ENCODE measurements around the gene PDE4D.

Gene PDE4D

DNA sequence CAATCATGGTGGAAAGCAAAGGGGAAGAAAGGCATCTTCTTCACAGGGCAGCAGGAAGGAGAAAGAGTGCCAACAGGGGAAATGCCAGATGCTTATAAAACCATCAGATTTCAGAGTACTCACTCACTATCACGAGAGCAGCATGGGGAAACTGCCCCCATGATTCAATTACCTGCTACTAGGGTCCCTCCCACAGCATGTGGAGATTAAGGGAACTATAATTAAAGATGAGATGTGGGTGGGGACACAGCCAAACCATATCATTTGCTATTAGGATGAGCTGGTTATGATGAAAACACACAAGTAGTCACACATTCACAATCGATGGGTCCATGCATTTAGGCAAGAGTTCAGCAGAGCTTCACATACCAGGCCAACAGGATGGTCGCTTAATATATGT is 469.0 kb downstream of the PDE4D start:
- TF ChIP-seq RARB (CRISPR knock-in tag; IDR thresholded peaks at IDR 0.05), result no peak
- TF ChIP-seq, protein P1, sequence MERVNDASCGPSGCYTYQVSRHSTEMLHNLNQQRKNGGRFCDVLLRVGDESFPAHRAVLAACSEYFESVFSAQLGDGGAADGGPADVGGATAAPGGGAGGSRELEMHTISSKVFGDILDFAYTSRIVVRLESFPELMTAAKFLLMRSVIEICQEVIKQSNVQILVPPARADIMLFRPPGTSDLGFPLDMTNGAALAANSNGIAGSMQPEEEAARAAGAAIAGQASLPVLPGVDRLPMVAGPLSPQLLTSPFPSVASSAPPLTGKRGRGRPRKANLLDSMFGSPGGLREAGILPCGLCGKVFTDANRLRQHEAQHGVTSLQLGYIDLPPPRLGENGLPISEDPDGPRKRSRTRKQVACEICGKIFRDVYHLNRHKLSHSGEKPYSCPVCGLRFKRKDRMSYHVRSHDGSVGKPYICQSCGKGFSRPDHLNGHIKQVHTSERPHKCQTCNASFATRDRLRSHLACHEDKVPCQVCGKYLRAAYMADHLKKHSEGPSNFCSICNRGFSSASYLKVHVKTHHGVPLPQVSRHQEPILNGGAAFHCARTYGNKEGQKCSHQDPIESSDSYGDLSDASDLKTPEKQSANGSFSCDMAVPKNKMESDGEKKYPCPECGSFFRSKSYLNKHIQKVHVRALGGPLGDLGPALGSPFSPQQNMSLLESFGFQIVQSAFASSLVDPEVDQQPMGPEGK (CRISPR knock-in tag; IDR thresholded peaks at IDR 0.05; ENCODE audit: borderline replicate concordance), result no peak
- no peak for ATAC-seq

DNA sequence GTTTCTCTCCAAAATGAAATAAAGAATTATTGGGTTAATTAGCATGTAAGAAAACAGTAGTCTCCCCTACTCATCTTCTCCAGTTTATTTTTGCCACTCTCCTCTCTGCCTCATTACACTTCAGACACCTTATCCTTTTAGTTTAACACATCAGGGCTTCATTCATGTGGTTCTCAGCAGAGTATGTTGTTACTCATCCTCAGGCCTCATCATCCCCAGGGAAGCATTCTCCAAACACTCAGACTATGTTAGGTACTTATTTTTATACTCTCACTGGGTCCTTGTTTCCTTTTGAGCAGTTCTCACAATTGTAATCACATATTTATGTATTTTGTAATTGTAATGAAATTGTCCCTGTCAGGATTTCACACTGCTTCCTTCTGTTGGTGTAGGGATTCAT is 470.5 kb downstream of the PDE4D start:
- ATAC-seq, result no peak
- TF ChIP-seq, protein P2, sequence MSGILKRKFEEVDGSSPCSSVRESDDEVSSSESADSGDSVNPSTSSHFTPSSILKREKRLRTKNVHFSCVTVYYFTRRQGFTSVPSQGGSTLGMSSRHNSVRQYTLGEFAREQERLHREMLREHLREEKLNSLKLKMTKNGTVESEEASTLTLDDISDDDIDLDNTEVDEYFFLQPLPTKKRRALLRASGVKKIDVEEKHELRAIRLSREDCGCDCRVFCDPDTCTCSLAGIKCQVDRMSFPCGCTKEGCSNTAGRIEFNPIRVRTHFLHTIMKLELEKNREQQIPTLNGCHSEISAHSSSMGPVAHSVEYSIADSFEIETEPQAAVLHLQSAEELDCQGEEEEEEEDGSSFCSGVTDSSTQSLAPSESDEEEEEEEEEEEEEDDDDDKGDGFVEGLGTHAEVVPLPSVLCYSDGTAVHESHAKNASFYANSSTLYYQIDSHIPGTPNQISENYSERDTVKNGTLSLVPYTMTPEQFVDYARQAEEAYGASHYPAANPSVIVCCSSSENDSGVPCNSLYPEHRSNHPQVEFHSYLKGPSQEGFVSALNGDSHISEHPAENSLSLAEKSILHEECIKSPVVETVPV (CRISPR knock-in tag; IDR thresholded peaks at IDR 0.05), result no peak

DNA sequence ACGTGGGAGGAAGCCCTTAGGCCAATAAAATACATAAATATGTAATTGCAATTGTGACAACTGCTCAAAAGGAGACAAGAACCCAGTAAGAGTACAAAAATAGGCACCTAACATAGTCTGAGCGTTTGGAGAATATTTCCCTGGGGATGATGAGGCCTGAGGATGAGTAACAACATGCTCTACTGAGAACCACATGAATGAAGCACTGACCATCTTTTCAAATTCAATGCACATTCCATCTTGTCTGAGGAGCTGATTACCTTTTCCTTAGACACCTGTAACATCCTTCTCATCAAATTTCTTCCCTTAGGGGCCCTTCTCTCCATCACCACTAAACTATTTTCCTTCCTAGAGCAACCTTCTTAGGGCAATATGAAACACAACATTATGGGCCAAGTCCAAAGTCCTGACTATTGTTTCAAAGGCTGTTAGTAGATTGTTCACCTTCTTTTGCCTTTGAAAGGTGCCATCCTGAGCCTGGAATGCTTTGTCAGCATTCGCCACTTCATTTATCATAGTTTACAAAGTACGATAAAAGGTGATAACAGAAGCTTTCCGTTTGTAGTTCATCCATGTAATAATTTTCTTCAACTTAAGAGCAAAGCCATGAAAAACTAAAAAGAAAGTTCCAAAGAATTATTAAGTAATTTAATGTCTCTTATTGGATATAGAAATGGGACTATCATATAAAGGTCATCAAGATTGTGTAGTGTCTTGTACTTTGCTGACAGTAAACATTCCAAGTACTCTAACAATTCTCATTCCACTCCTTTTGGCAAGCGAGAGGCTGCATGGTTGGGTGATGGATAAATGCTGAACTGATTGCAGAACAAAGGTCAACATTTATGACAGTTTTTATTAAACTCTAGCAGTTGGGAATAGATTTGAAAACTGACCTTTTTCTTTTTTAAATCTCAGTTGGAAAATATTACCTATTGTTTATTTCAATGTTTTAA is 471.3 kb downstream of the PDE4D start:
- TF ChIP-seq BACH2 (CRISPR knock-in tag; IDR thresholded peaks at IDR 0.05; ENCODE audit: borderline replicate concordance) (no peak), ARNTL (CRISPR knock-in tag; IDR thresholded peaks at IDR 0.05; ENCODE audit: borderline replicate concordance, low read depth) (no peak), ZFP30 (CRISPR knock-in tag; IDR thresholded peaks at IDR 0.05) (no peak), PPARA (CRISPR knock-in tag; IDR thresholded peaks at IDR 0.05; ENCODE audit: borderline replicate concordance) (no peak)

DNA sequence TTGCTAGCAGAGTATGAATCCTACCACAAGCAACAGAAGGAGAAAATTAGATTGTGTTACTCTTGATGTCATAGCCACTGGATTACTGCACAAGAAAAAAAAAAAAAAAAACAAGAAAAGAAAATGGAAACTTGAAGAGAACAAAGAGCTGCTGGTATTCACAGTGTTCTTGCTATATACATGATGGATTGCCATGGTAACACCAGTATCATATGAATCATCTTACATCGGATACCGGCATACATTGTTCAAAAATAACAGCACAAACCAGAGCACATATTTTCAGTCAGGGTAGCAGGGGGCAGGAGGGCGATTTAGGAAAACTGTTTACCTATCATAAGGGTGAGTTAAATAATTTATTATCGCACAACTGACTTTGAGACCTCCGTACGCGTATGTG is 472.9 kb downstream of the PDE4D start:
- TF ChIP-seq, protein P3, sequence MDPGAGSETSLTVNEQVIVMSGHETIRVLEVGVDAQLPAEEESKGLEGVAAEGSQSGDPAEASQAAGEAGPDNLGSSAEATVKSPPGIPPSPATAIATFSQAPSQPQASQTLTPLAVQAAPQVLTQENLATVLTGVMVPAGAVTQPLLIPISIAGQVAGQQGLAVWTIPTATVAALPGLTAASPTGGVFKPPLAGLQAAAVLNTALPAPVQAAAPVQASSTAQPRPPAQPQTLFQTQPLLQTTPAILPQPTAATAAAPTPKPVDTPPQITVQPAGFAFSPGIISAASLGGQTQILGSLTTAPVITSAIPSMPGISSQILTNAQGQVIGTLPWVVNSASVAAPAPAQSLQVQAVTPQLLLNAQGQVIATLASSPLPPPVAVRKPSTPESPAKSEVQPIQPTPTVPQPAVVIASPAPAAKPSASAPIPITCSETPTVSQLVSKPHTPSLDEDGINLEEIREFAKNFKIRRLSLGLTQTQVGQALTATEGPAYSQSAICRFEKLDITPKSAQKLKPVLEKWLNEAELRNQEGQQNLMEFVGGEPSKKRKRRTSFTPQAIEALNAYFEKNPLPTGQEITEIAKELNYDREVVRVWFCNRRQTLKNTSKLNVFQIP (CRISPR knock-in tag; IDR thresholded peaks at IDR 0.05; ENCODE audit: borderline replicate concordance, low read depth), result no peak
- TF ChIP-seq ZC3H10 (CRISPR knock-in tag; IDR thresholded peaks at IDR 0.05) (no peak), ZNF8 (CRISPR knock-in tag; IDR thresholded peaks at IDR 0.05) (no peak), ZNF565 (CRISPR knock-in tag; conservative IDR thresholded peaks at IDR 0.05; ENCODE audit: low read depth) (no peak), ISL1 (CRISPR knock-in tag; IDR thresholded peaks at IDR 0.05) (no peak), ZNF70 (CRISPR knock-in tag; IDR thresholded peaks at IDR 0.05) (no peak), SNAI2 (CRISPR knock-in tag; IDR thresholded peaks at IDR 0.05) (no peak), ARNTL (CRISPR knock-in tag; IDR thresholded peaks at IDR 0.05; ENCODE audit: borderline replicate concordance, low read depth) (no peak), TOX (CRISPR knock-in tag; IDR thresholded peaks at IDR 0.05; ENCODE audit: borderline replicate concordance) (no peak), CSDC2 (CRISPR knock-in tag; IDR thresholded peaks at IDR 0.05) (no peak)
- TF ChIP-seq, protein P4, sequence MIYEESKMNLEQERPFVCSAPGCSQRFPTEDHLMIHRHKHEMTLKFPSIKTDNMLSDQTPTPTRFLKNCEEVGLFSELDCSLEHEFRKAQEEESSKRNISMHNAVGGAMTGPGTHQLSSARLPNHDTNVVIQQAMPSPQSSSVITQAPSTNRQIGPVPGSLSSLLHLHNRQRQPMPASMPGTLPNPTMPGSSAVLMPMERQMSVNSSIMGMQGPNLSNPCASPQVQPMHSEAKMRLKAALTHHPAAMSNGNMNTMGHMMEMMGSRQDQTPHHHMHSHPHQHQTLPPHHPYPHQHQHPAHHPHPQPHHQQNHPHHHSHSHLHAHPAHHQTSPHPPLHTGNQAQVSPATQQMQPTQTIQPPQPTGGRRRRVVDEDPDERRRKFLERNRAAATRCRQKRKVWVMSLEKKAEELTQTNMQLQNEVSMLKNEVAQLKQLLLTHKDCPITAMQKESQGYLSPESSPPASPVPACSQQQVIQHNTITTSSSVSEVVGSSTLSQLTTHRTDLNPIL (CRISPR knock-in tag; IDR thresholded peaks at IDR 0.05; ENCODE audit: low read depth), result no peak
- TF ChIP-seq, protein P5, sequence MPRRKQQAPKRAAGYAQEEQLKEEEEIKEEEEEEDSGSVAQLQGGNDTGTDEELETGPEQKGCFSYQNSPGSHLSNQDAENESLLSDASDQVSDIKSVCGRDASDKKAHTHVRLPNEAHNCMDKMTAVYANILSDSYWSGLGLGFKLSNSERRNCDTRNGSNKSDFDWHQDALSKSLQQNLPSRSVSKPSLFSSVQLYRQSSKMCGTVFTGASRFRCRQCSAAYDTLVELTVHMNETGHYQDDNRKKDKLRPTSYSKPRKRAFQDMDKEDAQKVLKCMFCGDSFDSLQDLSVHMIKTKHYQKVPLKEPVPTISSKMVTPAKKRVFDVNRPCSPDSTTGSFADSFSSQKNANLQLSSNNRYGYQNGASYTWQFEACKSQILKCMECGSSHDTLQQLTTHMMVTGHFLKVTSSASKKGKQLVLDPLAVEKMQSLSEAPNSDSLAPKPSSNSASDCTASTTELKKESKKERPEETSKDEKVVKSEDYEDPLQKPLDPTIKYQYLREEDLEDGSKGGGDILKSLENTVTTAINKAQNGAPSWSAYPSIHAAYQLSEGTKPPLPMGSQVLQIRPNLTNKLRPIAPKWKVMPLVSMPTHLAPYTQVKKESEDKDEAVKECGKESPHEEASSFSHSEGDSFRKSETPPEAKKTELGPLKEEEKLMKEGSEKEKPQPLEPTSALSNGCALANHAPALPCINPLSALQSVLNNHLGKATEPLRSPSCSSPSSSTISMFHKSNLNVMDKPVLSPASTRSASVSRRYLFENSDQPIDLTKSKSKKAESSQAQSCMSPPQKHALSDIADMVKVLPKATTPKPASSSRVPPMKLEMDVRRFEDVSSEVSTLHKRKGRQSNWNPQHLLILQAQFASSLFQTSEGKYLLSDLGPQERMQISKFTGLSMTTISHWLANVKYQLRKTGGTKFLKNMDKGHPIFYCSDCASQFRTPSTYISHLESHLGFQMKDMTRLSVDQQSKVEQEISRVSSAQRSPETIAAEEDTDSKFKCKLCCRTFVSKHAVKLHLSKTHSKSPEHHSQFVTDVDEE (CRISPR knock-in tag; IDR thresholded peaks at IDR 0.05), result no peak
- ATAC-seq, result no peak

More for the DNA sequence above, 471.3 kb downstream of the PDE4D start:
- no peak for ATAC-seq

All from SK-N-SH treated with all-trans-retinoic acid at 6 μM for 48 hours (cell line).